ENCODE results near the gene FRMD4A.

FRMD4A gene

DNA sequence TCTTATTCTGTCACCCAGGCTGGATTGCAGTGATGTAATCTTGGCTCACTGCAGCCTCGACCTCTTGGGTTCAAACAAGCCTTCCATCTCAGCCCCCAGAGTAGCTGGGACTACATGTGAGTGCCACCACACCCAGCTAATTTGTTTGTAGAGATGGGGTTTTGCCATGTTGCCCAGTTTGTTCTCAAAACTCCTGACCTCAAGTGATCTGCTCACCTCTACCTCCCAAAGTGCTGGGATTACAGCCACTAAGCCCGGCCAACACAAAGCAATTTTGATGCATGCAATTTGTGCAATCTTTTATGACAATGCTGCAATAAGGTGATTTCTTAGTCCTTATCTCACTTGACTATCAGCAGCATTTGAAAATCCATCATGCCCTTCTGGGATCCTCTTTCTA is 333.1 kb downstream of the FRMD4A start:
- no peak overlapping the region for H3K23ac ChIP-seq (ENCODE audit: low read depth, low read length, poor library complexity)
- H2BK5ac ChIP-seq (ENCODE audit: low read length), result no peak overlapping the region
- WGBS, 2 donors (ENCODE audit: extremely low coverage in 2 of 2, insufficient read length in 2 of 2, insufficient replicate concordance in 1 of 2), result no CpG with 5 or more reads among the region's 2 CpGs
- no peak overlapping the region for H2AFZ ChIP-seq (ENCODE audit: low read length)
- no peak overlapping the region for H3K9ac ChIP-seq (ENCODE audit: low read depth, low read length, poor library complexity)
- H3K36me3 ChIP-seq (replicated peaks in 1 of 2; ENCODE audit: control insufficient read depth in 2 of 2, insufficient read depth in 2 of 2, low read length in 2 of 2), result no peaks in the 10 kb centered on the region
- no peak overlapping the region for H3K18ac ChIP-seq (ENCODE audit: low read length)
- no peak overlapping the region for H2BK15ac ChIP-seq (ENCODE audit: low read length)
- H3K4me2 ChIP-seq (ENCODE audit: insufficient read depth, low read length, poor library complexity, severe bottlenecking), result no peak overlapping the region
- no peak overlapping the region for H2BK120ac ChIP-seq (ENCODE audit: low read depth, low read length)
- H3K4ac ChIP-seq (ENCODE audit: low read length), result no peak overlapping the region
- no peaks in the 10 kb centered on the region for H3K79me1 ChIP-seq (ENCODE audit: low read depth, low read length)
- no peak overlapping the region for H3K27ac ChIP-seq (replicated peaks; ENCODE audit: low read length)
- no peak overlapping the region for H4K8ac ChIP-seq (ENCODE audit: low read depth, low read length)
- no peak overlapping the region for H2AK5ac ChIP-seq (ENCODE audit: low read depth, low read length)
- no peak for DNase-seq (ENCODE audit: low spot score)
- H3K4me1 ChIP-seq (ENCODE audit: control insufficient read depth in 2 of 2, insufficient read depth in 1 of 2, low read depth in 1 of 2, low read length in 2 of 2), result peaks cover 0 to 8% of the 10 kb centered on the region in 2 donors
- H4K91ac ChIP-seq (ENCODE audit: low read depth, low read length, poor library complexity), result no peak overlapping the region
- H3K27me3 ChIP-seq (ENCODE audit: control insufficient read depth in 3 of 3, insufficient read depth in 3 of 3, low read depth in 1 of 3, low read length in 3 of 3), result no peaks in the 10 kb centered on the region
- no peaks in the 10 kb centered on the region for H3K9me3 ChIP-seq (replicated peaks in 1 of 2; ENCODE audit: control insufficient read depth in 2 of 2, insufficient read depth in 1 of 2, low read depth in 1 of 2, low read length in 2 of 2)
- H3K14ac ChIP-seq (ENCODE audit: low read length), result no peak overlapping the region
- no peak overlapping the region for H2BK12ac ChIP-seq (ENCODE audit: low read length)
- H3K4me3 ChIP-seq (ENCODE audit: low read length in 2 of 2), result no peak overlapping the region

DNA sequence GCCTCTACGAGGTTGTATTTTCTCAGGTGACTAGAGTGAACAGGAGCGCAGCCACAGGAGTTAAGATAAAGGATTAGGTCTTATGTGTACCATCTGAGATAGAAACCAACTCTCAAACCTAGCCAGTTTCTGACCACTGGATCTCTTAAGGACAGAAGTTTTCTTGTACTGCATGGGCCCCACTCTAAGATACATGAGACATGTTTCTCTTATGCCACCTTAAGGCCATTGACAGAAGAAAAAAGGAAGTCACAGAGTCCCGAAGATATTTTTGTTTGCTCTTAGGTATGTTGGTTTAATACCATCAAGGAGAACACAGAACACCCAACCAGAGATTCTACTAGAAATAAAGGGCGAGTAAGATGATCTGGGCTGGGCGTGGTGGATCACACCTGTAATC is 335.8 kb downstream of the FRMD4A start:
- no peak overlapping the region for H2AFZ ChIP-seq (ENCODE audit: low read length)
- H2BK5ac ChIP-seq (ENCODE audit: low read length), result no peak overlapping the region
- no peak overlapping the region for H3K18ac ChIP-seq (ENCODE audit: low read length)
- WGBS, 2 donors (ENCODE audit: extremely low coverage in 2 of 2, insufficient read length in 2 of 2, insufficient replicate concordance in 1 of 2), result no CpG with 5 or more reads among the region's 5 CpGs
- no peak overlapping the region for H3K4me2 ChIP-seq (ENCODE audit: insufficient read depth, low read length, poor library complexity, severe bottlenecking)
- no peaks in the 10 kb centered on the region for H3K27me3 ChIP-seq (ENCODE audit: control insufficient read depth in 3 of 3, insufficient read depth in 3 of 3, low read depth in 1 of 3, low read length in 3 of 3)
- no peak overlapping the region for H4K8ac ChIP-seq (ENCODE audit: low read depth, low read length)
- H2AK5ac ChIP-seq (ENCODE audit: low read depth, low read length), result no peak overlapping the region
- DNase-seq (ENCODE audit: low spot score), result no peak
- no peaks in the 10 kb centered on the region for H3K79me1 ChIP-seq (ENCODE audit: low read depth, low read length)
- no peaks in the 10 kb centered on the region for H3K36me3 ChIP-seq (replicated peaks in 1 of 2; ENCODE audit: control insufficient read depth in 2 of 2, insufficient read depth in 2 of 2, low read length in 2 of 2)
- H3K14ac ChIP-seq (ENCODE audit: low read length), result no peak overlapping the region
- H3K9ac ChIP-seq (ENCODE audit: low read depth, low read length, poor library complexity), result no peak overlapping the region
- H2BK15ac ChIP-seq (ENCODE audit: low read length), result no peak overlapping the region
- no peak overlapping the region for H2BK12ac ChIP-seq (ENCODE audit: low read length)
- H3K27ac ChIP-seq (replicated peaks; ENCODE audit: low read length), result no peak overlapping the region
- no peaks in the 10 kb centered on the region for H3K9me3 ChIP-seq (replicated peaks in 1 of 2; ENCODE audit: control insufficient read depth in 2 of 2, insufficient read depth in 1 of 2, low read depth in 1 of 2, low read length in 2 of 2)
- no peak overlapping the region for H2BK120ac ChIP-seq (ENCODE audit: low read depth, low read length)
- no peak overlapping the region for H4K91ac ChIP-seq (ENCODE audit: low read depth, low read length, poor library complexity)
- H3K4me3 ChIP-seq (ENCODE audit: low read length in 2 of 2), result no peak overlapping the region
- no peak overlapping the region for H3K4ac ChIP-seq (ENCODE audit: low read length)
- H3K23ac ChIP-seq (ENCODE audit: low read depth, low read length, poor library complexity), result no peak overlapping the region
- peaks cover 13 to 20% of the 10 kb centered on the region in 2 donors for H3K4me1 ChIP-seq (ENCODE audit: control insufficient read depth in 2 of 2, insufficient read depth in 1 of 2, low read depth in 1 of 2, low read length in 2 of 2)

DNA sequence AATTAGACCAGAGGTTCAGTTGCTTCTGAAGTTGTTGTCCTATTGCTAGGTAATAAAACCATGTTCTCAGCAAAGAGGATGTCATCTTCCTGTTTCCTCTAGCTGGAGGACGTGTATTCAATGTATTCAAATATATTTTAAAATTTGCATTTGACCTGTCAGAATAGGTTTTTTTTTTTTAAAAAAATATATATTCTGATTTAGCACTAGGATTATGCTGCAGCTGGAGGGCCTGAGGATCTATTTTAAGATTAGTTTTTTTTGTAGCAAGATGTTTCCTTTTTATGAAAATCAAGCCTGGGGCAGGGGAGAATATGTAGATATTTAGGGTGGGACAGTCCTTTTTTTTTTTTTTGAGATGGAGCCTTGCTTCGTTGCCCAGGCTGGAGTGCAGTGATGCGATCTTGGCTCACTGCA is 337.0 kb downstream of the FRMD4A start:
- Histone ChIP-seq H2AFZ (ENCODE audit: low read length) (no peak overlapping the region), H4K91ac (ENCODE audit: low read depth, low read length, poor library complexity) (no peak overlapping the region), H2BK120ac (ENCODE audit: low read depth, low read length) (no peak overlapping the region), H3K4me2 (ENCODE audit: insufficient read depth, low read length, poor library complexity, severe bottlenecking) (no peak overlapping the region), H3K23ac (ENCODE audit: low read depth, low read length, poor library complexity) (no peak overlapping the region), H3K4me1 (ENCODE audit: control insufficient read depth in 2 of 2, insufficient read depth in 1 of 2, low read depth in 1 of 2, low read length in 2 of 2) (peaks cover 13 to 22% of the 10 kb centered on the region in 2 donors), H3K18ac (ENCODE audit: low read length) (no peak overlapping the region), H3K14ac (ENCODE audit: low read length) (no peak overlapping the region), H3K27ac (replicated peaks; ENCODE audit: low read length) (no peak overlapping the region), H3K4me3 (ENCODE audit: low read length in 2 of 2) (no peak overlapping the region), H3K9ac (ENCODE audit: low read depth, low read length, poor library complexity) (no peak overlapping the region), H3K36me3 (replicated peaks in 1 of 2; ENCODE audit: control insufficient read depth in 2 of 2, insufficient read depth in 2 of 2, low read length in 2 of 2) (no peaks in the 10 kb centered on the region), H2BK12ac (ENCODE audit: low read length) (no peak overlapping the region), H2AK5ac (ENCODE audit: low read depth, low read length) (no peak overlapping the region), H4K8ac (ENCODE audit: low read depth, low read length) (no peak overlapping the region), H3K79me1 (ENCODE audit: low read depth, low read length) (no peaks in the 10 kb centered on the region), H3K27me3 (ENCODE audit: control insufficient read depth in 3 of 3, insufficient read depth in 3 of 3, low read depth in 1 of 3, low read length in 3 of 3) (no peaks in the 10 kb centered on the region), H2BK5ac (ENCODE audit: low read length) (no peak overlapping the region), H2BK15ac (ENCODE audit: low read length) (no peak overlapping the region), H3K4ac (ENCODE audit: low read length) (no peak overlapping the region), H3K9me3 (replicated peaks in 1 of 2; ENCODE audit: control insufficient read depth in 2 of 2, insufficient read depth in 1 of 2, low read depth in 1 of 2, low read length in 2 of 2) (peaks cover 0 to 2% of the 10 kb centered on the region in 2 donors)
- WGBS, 2 donors (ENCODE audit: extremely low coverage in 2 of 2, insufficient read length in 2 of 2, insufficient replicate concordance in 1 of 2), result no CpG with 5 or more reads among the region's 3 CpGs
- DNase-seq (ENCODE audit: low spot score), result no peak

DNA sequence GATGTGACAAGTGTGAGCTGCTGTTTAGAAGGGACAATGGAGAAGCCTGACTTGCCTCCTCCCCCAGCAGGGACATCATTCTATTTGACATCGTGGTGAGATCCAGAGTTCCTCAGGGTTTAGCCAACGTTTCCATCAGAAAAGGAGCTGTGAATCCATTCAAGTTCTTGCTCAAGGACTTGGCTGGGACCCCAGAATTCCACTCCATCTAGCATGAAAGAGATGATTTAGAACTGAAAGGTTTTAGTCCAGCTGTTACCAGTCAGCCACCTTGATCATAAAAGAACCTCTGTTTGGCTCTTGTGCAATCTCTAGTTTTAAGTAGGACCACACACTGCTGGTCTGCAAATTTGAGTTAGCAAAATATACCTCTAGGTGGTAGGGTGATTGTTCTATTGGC is 337.6 kb downstream of the FRMD4A start:
- Histone ChIP-seq H3K4me3 (ENCODE audit: low read length in 2 of 2) (no peak overlapping the region), H3K18ac (ENCODE audit: low read length) (no peak overlapping the region), H3K79me1 (ENCODE audit: low read depth, low read length) (no peaks in the 10 kb centered on the region), H4K8ac (ENCODE audit: low read depth, low read length) (no peak overlapping the region), H3K9ac (ENCODE audit: low read depth, low read length, poor library complexity) (no peak overlapping the region), H3K27ac (replicated peaks; ENCODE audit: low read length) (no peak overlapping the region), H2BK5ac (ENCODE audit: low read length) (no peak overlapping the region), H3K4me1 (ENCODE audit: control insufficient read depth in 2 of 2, insufficient read depth in 1 of 2, low read depth in 1 of 2, low read length in 2 of 2) (peaks cover 13 to 22% of the 10 kb centered on the region in 2 donors), H2BK120ac (ENCODE audit: low read depth, low read length) (no peak overlapping the region), H2AFZ (ENCODE audit: low read length) (peak overlapping the region; percentile 59), H3K23ac (ENCODE audit: low read depth, low read length, poor library complexity) (no peak overlapping the region), H2BK12ac (ENCODE audit: low read length) (no peak overlapping the region), H2AK5ac (ENCODE audit: low read depth, low read length) (no peak overlapping the region), H3K14ac (ENCODE audit: low read length) (no peak overlapping the region), H2BK15ac (ENCODE audit: low read length) (no peak overlapping the region), H3K27me3 (ENCODE audit: control insufficient read depth in 3 of 3, insufficient read depth in 3 of 3, low read depth in 1 of 3, low read length in 3 of 3) (no peaks in the 10 kb centered on the region), H3K4me2 (ENCODE audit: insufficient read depth, low read length, poor library complexity, severe bottlenecking) (no peak overlapping the region), H3K4ac (ENCODE audit: low read length) (no peak overlapping the region), H3K9me3 (replicated peaks in 1 of 2; ENCODE audit: control insufficient read depth in 2 of 2, insufficient read depth in 1 of 2, low read depth in 1 of 2, low read length in 2 of 2) (peaks cover 0 to 3% of the 10 kb centered on the region in 2 donors), H3K36me3 (replicated peaks in 1 of 2; ENCODE audit: control insufficient read depth in 2 of 2, insufficient read depth in 2 of 2, low read length in 2 of 2) (no peaks in the 10 kb centered on the region), H4K91ac (ENCODE audit: low read depth, low read length, poor library complexity) (no peak overlapping the region)
- DNase-seq (ENCODE audit: low spot score), result no peak
- WGBS, 2 donors (ENCODE audit: extremely low coverage in 2 of 2, insufficient read length in 2 of 2, insufficient replicate concordance in 1 of 2), result no CpG with 5 or more reads among the region's 2 CpGs

All from neuronal stem cell (in vitro differentiated cells).